Muscle of leg (tissue), 11 donors: ENCODE data around the gene EPS8L2. TPM values are rescaled to one million over a fixed set of nuclear protein-coding genes. Genes with fewer than 3 reads are reported as not detected.

ENCODE experiments used
- DNase-seq: peaks from one replicate; pipeline ENCODE4 v3.0.0; 2013
- H3K27ac ChIP-seq: one replicate; pipeline ENCODE4 v1.5.1; 2013; ENCODE audit warnings: mild to moderate bottlenecking, low read length, control low read depth
- H3K27me3 ChIP-seq: one replicate; pipeline ENCODE4 v1.6.1; 2013; ENCODE audit warnings: low read length; ENCODE audit not compliant: control insufficient read depth, insufficient read depth
- H3K36me3 ChIP-seq: one replicate; pipeline ENCODE4 v1.6.1; 2013; ENCODE audit warnings: low read length; ENCODE audit not compliant: control insufficient read depth, insufficient read depth
- H3K4me1 ChIP-seq: one replicate; pipeline ENCODE4 v1.6.1; 2013; ENCODE audit warnings: low read length; ENCODE audit not compliant: control insufficient read depth, insufficient read depth
- H3K4me3 ChIP-seq: one replicate; pipeline ENCODE4 v1.5.1; 2013; ENCODE audit warnings: low read length, control low read depth
- H3K9me3 ChIP-seq: replicated peaks from 2 replicates; pipeline ENCODE4 v1.6.1; 2013; ENCODE audit warnings: low read depth, low read length; ENCODE audit not compliant: control insufficient read depth
- WGBS: methylation state at CpG from one replicate; pipeline ENCODE4 v1.1.5; 2013; ENCODE audit warnings: missing lambda C conversion rate; ENCODE audit not compliant: insufficient coverage; 5-methylcytosine and 5-hydroxymethylcytosine counted together
- polyA plus RNA-seq, 8 donors: library from polyadenylated mRNA; unstranded; fragments of 120-200 nt; gene quantifications; one replicate each; pipeline versions ENCODE4 v1.2.1 to v1.2.3, GENCODE V29; 2013; ENCODE audit warnings: inconsistent platforms in 1 of 8, low replicate concordance in 1 of 8; ENCODE audit not compliant: insufficient read length in 8 of 8, insufficient read depth in 1 of 8
- total RNA-seq: library from RNA; stranded (reverse); fragments of 120-200 nt; gene quantifications from one replicate; pipeline ENCODE4 v1.2.4, GENCODE V29; 2013

EPS8L2 gene
- total and polyA plus RNA-seq, 9 donors = 1.5 to 14.1 (median 2.0) TPM

- H3K9me3 ChIP-seq = no peaks in the 10 kb centered on the region
- DNase-seq = peak; percentile 58
- no peaks in the 10 kb centered on the region for H3K27me3 ChIP-seq
- whole genome bisulfite sequencing = 87% methylated on average over 6 of the region's 11 CpGs
- H3K27ac ChIP-seq = peak overlapping the region; percentile 17
- peaks cover 10% of the 10 kb centered on the region for H3K4me1 ChIP-seq
- peaks cover 20% of the 10 kb centered on the region for H3K36me3 ChIP-seq
- H3K4me3 ChIP-seq = no peak overlapping the region
These were observed 40.2 kb upstream of the EPS8L2 start for GRCh38 chr11:665704-666281.

GRCh38 chr11:673866-674265 lies 32.2 kb upstream of the EPS8L2 start:
- no peaks in the 10 kb centered on the region for H3K4me1 ChIP-seq
- H3K4me3 ChIP-seq = no peak overlapping the region
- 100% methylated on average over 2 of the region's 8 CpGs for WGBS
- DNase-seq = no peak
- peaks cover 44% of the 10 kb centered on the region for H3K36me3 ChIP-seq
- H3K27me3 ChIP-seq = no peaks in the 10 kb centered on the region
- no peak overlapping the region for H3K27ac ChIP-seq
- H3K9me3 ChIP-seq = no peaks in the 10 kb centered on the region

- H3K4me1 ChIP-seq = no peaks in the 10 kb centered on the region
- DNase-seq = no peak
- H3K36me3 ChIP-seq = peaks cover 46% of the 10 kb centered on the region
- no peaks in the 10 kb centered on the region for H3K27me3 ChIP-seq
- H3K4me3 ChIP-seq = no peak overlapping the region
- WGBS = 87% methylated on average over 13 of the region's 17 CpGs
- no peak overlapping the region for H3K27ac ChIP-seq
- H3K9me3 ChIP-seq = no peaks in the 10 kb centered on the region
These were observed 31.6 kb upstream of the EPS8L2 start for GRCh38 chr11:674406-674805.

- no peaks in the 10 kb centered on the region for H3K27me3 ChIP-seq
- peaks cover 69% of the 10 kb centered on the region for H3K36me3 ChIP-seq
- no peaks in the 10 kb centered on the region for H3K9me3 ChIP-seq
- no peak overlapping the region for H3K27ac ChIP-seq
- WGBS = 100% methylated on average over 3 of the region's 3 CpGs
- H3K4me1 ChIP-seq = no peaks in the 10 kb centered on the region
- DNase-seq = no peak
- no peak overlapping the region for H3K4me3 ChIP-seq
These were observed 27.7 kb upstream of the EPS8L2 start for GRCh38 chr11:678297-678696.

- H3K9me3 ChIP-seq = no peaks in the 10 kb centered on the region
- no peaks in the 10 kb centered on the region for H3K27me3 ChIP-seq
- no peaks in the 10 kb centered on the region for H3K4me1 ChIP-seq
- H3K36me3 ChIP-seq = peaks cover 64% of the 10 kb centered on the region
- no peak overlapping the region for H3K27ac ChIP-seq
- 91% methylated on average over 33 of the region's 36 CpGs for WGBS
- no peak for DNase-seq
- no peak overlapping the region for H3K4me3 ChIP-seq
These were observed 26.5 kb upstream of the EPS8L2 start for GRCh38 chr11:679271-680207.

- no peak for DNase-seq
- Histone ChIP-seq H3K4me3 (no peak overlapping the region), H3K27me3 (no peaks in the 10 kb centered on the region), H3K27ac (no peak overlapping the region), H3K9me3 (no peaks in the 10 kb centered on the region), H3K4me1 (no peaks in the 10 kb centered on the region), H3K36me3 (peaks cover 68% of the 10 kb centered on the region)
- 82% methylated on average over 18 of the region's 19 CpGs for WGBS
These were observed 25.6 kb upstream of the EPS8L2 start for GRCh38 chr11:680476-680875.

GRCh38 chr11:680970-681369 lies 25.1 kb upstream of the EPS8L2 start:
- Histone ChIP-seq H3K27me3 (no peaks in the 10 kb centered on the region), H3K27ac (no peak overlapping the region), H3K9me3 (no peaks in the 10 kb centered on the region), H3K36me3 (peaks cover 73% of the 10 kb centered on the region), H3K4me1 (no peaks in the 10 kb centered on the region), H3K4me3 (no peak overlapping the region)
- DNase-seq = no peak
- WGBS = 88% methylated on average over 12 of the region's 13 CpGs

GRCh38 chr11:686451-687243 lies 19.4 kb upstream of the EPS8L2 start:
- WGBS = 90% methylated on average over 28 of the region's 30 CpGs
- Histone ChIP-seq H3K27ac (no peak overlapping the region), H3K36me3 (peaks cover 66% of the 10 kb centered on the region), H3K9me3 (no peaks in the 10 kb centered on the region), H3K4me3 (no peak overlapping the region), H3K4me1 (peaks cover 2% of the 10 kb centered on the region), H3K27me3 (no peaks in the 10 kb centered on the region)
- DNase-seq = no peak

GRCh38 chr11:687751-688150 lies 18.3 kb upstream of the EPS8L2 start:
- DNase-seq = no peak
- peaks cover 2% of the 10 kb centered on the region for H3K4me1 ChIP-seq
- H3K27ac ChIP-seq = no peak overlapping the region
- H3K9me3 ChIP-seq = no peaks in the 10 kb centered on the region
- H3K36me3 ChIP-seq = peaks cover 55% of the 10 kb centered on the region
- no peaks in the 10 kb centered on the region for H3K27me3 ChIP-seq
- H3K4me3 ChIP-seq = no peak overlapping the region
- WGBS = 91% methylated on average over 5 of the region's 13 CpGs

GRCh38 chr11:688681-689080 lies 17.4 kb upstream of the EPS8L2 start:
- Histone ChIP-seq H3K27me3 (no peaks in the 10 kb centered on the region), H3K9me3 (no peaks in the 10 kb centered on the region), H3K4me1 (peaks cover 9% of the 10 kb centered on the region), H3K27ac (no peak overlapping the region), H3K36me3 (peaks cover 47% of the 10 kb centered on the region), H3K4me3 (no peak overlapping the region)
- 93% methylated on average over 8 of the region's 9 CpGs for WGBS
- DNase-seq = no peak
